ENCODE results near the gene NAA38. TPM values are rescaled to one million over a fixed set of nuclear protein-coding genes. Genes with fewer than 3 reads are reported as not detected.

The NAA38 gene
- total RNA-seq, 4 donors from 2014 or later = 61.4 to 110 (median 102) TPM

GRCh38 chr17:7833795-7834541 lies 23.4 kb downstream of the NAA38 start, which contains the start of gene KDM6B:
Gene KDM6B, plus strand, starts transcription at chr17:7834217. Its CDS starts 11,338 bp downstream, at chr17:7845555.
- intact Hi-C loops (cut with DNase I) = loop anchor here (2.0 kb wide), 1 partner anchor 51 kb away; no protein-coding TSS in a partner anchor
- TF ChIP-seq POLR2A (IDR thresholded peaks at IDR 0.05; ENCODE audit: low read depth) (no peak), POLR2AphosphoS5 (IDR thresholded peaks at IDR 0.05) (peak; percentile 66 to 78)

GRCh38 chr17:7833011-7833794 lies 24.2 kb downstream of the NAA38 start:
- Histone ChIP-seq H3K36me3 (no peaks in the 10 kb centered on the region), H3K4me1 (peaks cover 25 to 36% (median 33%) of the 10 kb centered on the region in 4 donors), H3K4me3 (peak overlapping the region; percentile 62 to 94 (median 80)), H3K27ac (replicated peaks in 1 of 4) (peak overlapping the region; percentile 97 to 98 (median 98)), H3K27me3 (no peaks in the 10 kb centered on the region), H3K9me3 (no peaks in the 10 kb centered on the region)
- 52% methylated on average over 17 of the region's 19 CpGs for WGBS
- no peak for TF ChIP-seq EP300 (IDR thresholded peaks at IDR 0.05)
- no peak for TF ChIP-seq POLR2AphosphoS5 (IDR thresholded peaks at IDR 0.05)
- no peak for TF ChIP-seq POLR2A (IDR thresholded peaks at IDR 0.05; ENCODE audit: low read depth)
- no peak for TF ChIP-seq CTCF (IDR thresholded peaks at IDR 0.05)
- intact Hi-C loops (cut with DNase I) = no loop called here
- no peak for DNase-seq (ENCODE audit: extremely low spot score)

More at GRCh38 chr17:7833795-7834541, 23.4 kb downstream of the NAA38 start, which contains the start of gene KDM6B:
- peak within 1 kb of the TSS; percentile 62 to 94 (median 80) for H3K4me3 ChIP-seq
- H3K4me1 ChIP-seq = peaks cover 32 to 44% (median 41%) of the 10 kb centered on the region in 4 donors
- WGBS = under 1% methylated on average over 29 of the region's 49 CpGs
- DNase-seq (ENCODE audit: extremely low spot score) = peak; percentile 98
- peak within 1 kb of the TSS; percentile 97 to 98 (median 98) for H3K27ac ChIP-seq (replicated peaks in 1 of 4)
- H3K36me3 ChIP-seq = no peaks in the 10 kb centered on the region
- H3K27me3 ChIP-seq = no peaks in the 10 kb centered on the region
- H3K9me3 ChIP-seq = no peaks in the 10 kb centered on the region

GRCh38 chr17:7832431-7832830 lies 24.9 kb downstream of the NAA38 start:
- 79% methylated on average over 10 of the region's 10 CpGs for WGBS
- H3K27me3 ChIP-seq = no peaks in the 10 kb centered on the region
- intact Hi-C loops (cut with DNase I) = no loop called here
- DNase-seq (ENCODE audit: extremely low spot score) = no peak
- no peaks in the 10 kb centered on the region for H3K9me3 ChIP-seq
- H3K4me1 ChIP-seq = peaks cover 19 to 28% (median 25%) of the 10 kb centered on the region in 4 donors
- no peak overlapping the region for H3K4me3 ChIP-seq
- H3K36me3 ChIP-seq = no peaks in the 10 kb centered on the region
- TF ChIP-seq POLR2A (IDR thresholded peaks at IDR 0.05; ENCODE audit: low read depth) (no peak), CTCF (IDR thresholded peaks at IDR 0.05) (no peak), EP300 (IDR thresholded peaks at IDR 0.05) (no peak), POLR2AphosphoS5 (IDR thresholded peaks at IDR 0.05) (no peak)
- H3K27ac ChIP-seq (replicated peaks in 1 of 4) = no peak overlapping the region

- Histone ChIP-seq H3K27me3 (no peaks in the 10 kb centered on the region), H3K27ac (replicated peaks in 1 of 4) (no peak overlapping the region), H3K36me3 (no peaks in the 10 kb centered on the region), H3K4me1 (peaks cover 7 to 16% (median 13%) of the 10 kb centered on the region in 4 donors), H3K9me3 (no peaks in the 10 kb centered on the region), H3K4me3 (no peak overlapping the region)
- intact Hi-C loops (cut with DNase I) = no loop called here
- DNase-seq (ENCODE audit: extremely low spot score) = no peak
- 81% methylated on average over 7 of the region's 7 CpGs for WGBS
- TF ChIP-seq POLR2AphosphoS5 (IDR thresholded peaks at IDR 0.05) = no peak
- TF ChIP-seq EP300 (IDR thresholded peaks at IDR 0.05) = no peak
- no peak for TF ChIP-seq CTCF (IDR thresholded peaks at IDR 0.05)
- no peak for TF ChIP-seq POLR2A (IDR thresholded peaks at IDR 0.05; ENCODE audit: low read depth)
These were observed 26.1 kb downstream of the NAA38 start for GRCh38 chr17:7831233-7831632.

- H3K36me3 ChIP-seq = no peaks in the 10 kb centered on the region
- WGBS = 90% methylated on average over 7 of the region's 8 CpGs
- peaks cover 5 to 15% (median 11%) of the 10 kb centered on the region in 4 donors for H3K4me1 ChIP-seq
- no peaks in the 10 kb centered on the region for H3K27me3 ChIP-seq
- H3K9me3 ChIP-seq = no peaks in the 10 kb centered on the region
- TF ChIP-seq CTCF (IDR thresholded peaks at IDR 0.05) = no peak
- DNase-seq (ENCODE audit: extremely low spot score) = no peak
- intact Hi-C loops (cut with DNase I) = no loop called here
- H3K4me3 ChIP-seq = no peak overlapping the region
- H3K27ac ChIP-seq (replicated peaks in 1 of 4) = no peak overlapping the region
These were observed 26.7 kb downstream of the NAA38 start for GRCh38 chr17:7830616-7831015.

Measured in esophagus muscularis mucosa (tissue), 4 donors.